ENCODE results near the gene COL4A1. TPM values are rescaled to one million over a fixed set of nuclear protein-coding genes. Genes with fewer than 3 reads are reported as not detected.
A peak's percentile ranks its signal among the peaks of the same experiment; 100 is the strongest.

Gene COL4A1
- total RNA-seq, 8 experiments from 2014 or later: 1.0 to 466 (median 5.0) TPM

DNA sequence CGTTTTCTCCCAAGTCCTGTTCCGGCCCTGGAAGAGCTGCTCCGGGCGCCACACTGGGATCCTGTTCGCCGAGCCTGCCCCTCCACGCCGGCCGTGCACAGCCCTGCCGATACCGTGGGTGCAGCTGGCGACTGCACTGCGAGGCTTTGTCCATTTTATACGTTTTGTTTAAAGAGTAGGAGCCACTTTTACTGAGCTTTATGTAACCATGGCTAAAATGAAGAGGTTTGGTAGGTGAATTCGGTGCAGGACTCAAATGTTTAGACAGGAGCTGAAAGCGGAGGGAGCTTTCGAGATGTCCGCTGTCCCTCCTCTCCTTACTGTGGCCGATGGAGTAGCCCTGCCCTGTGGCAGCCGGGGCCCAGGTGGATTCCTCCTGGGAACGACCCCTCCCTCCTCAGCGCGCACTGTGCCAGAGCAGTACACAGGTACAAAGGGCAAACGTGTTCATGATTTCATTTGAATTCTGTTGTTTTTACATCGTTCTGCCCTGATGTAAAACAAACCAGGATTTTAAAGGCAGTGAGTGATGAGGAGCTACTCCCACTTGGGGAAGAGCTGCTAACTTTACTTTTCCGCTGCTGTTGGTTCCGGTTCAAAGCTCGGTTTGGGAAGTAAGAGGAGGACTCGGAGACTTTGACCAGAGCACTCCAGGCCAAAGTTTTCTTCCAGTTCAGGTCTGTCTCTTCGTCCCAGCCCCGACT, 1.9 kb upstream of the COL4A1 start:
- Histone ChIP-seq H3K4me1 (replicated peaks in 1 of 2) (peaks cover 7 to 9% of the 10 kb centered on the region in 2 donors), H3K4me3 (peak overlapping the region; percentile 47 to 72 (median 62)), H3K27ac (no peak overlapping the region)
- in situ Hi-C loops (cut with MboI; ENCODE audit: low pct_unique_long_range_greater_than_20kb in 2 of 9, low sequenced_read_pairs in 9 of 9, unreplicated experiment in 9 of 9): no loop called here
- ATAC-seq (replicated peaks in 6 of 8): peak in 7 of 8 experiments; percentile 13 to 42 (median 39)
- 0 to 100% (median 11%) methylated on average over 1 to 20 of the region's 31 CpGs; no CpG with 5 or more reads in 1 of the 10 experiments for WGBS, 10 experiments

DNA sequence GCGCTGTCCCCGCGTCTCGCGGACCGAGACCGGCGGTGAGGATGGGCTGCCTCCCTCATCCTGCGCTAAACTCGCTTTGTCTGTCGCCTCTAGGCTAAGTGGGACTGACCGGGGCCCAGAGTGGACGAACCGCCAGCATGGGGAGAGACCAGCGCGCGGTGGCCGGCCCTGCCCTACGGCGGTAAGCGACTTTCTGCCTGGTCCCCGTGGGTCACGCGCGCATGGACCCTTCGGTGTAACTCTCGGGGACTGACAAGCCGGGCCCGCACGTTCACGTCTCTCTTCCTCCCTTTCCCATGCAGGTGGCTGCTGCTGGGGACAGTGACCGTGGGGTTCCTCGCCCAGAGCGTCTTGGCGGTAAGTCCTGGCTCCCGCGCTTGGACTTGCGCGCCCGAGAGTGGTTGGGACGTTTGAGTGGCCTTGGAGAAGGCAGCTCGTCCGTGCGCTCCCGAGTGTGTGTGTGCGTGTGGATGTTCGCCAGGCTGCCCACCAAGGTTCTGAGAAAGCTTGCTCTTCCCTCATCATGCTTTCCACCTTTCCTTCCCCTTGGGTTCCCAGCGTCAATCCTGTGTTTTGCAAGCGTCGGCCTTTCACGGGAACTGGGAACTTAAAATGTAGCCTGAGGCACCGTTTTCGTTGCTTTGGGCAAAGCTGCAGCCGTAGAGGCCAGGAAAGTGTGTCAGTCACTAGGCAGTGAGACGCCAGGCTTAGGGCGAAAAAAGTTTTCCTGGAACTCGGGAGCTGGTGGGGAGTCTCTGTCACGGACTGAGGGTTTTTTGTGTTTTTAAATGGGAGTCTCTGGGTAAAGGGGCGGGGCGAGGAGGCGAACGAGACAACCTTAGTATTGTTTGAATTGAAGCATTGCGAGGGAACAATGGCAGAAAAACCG, 1.1 kb upstream of the COL4A1 start:
- peak; percentile 7 to 51 (median 34) for ATAC-seq (replicated peaks in 6 of 8)
- Histone ChIP-seq H3K4me3 (peak overlapping the region; percentile 47 to 72 (median 62)), H3K4me1 (replicated peaks in 1 of 2) (peaks cover 7 to 9% of the 10 kb centered on the region in 2 donors), H3K27ac (no peak overlapping the region)
- WGBS, 10 experiments: 0 to 1% (median 0%) methylated on average over 1 to 18 of the region's 64 CpGs; no CpG with 5 or more reads in 1 of the 10 experiments
- in situ Hi-C loops (cut with MboI; ENCODE audit: low pct_unique_long_range_greater_than_20kb in 2 of 9, low sequenced_read_pairs in 9 of 9, unreplicated experiment in 9 of 9): no loop called here

DNA sequence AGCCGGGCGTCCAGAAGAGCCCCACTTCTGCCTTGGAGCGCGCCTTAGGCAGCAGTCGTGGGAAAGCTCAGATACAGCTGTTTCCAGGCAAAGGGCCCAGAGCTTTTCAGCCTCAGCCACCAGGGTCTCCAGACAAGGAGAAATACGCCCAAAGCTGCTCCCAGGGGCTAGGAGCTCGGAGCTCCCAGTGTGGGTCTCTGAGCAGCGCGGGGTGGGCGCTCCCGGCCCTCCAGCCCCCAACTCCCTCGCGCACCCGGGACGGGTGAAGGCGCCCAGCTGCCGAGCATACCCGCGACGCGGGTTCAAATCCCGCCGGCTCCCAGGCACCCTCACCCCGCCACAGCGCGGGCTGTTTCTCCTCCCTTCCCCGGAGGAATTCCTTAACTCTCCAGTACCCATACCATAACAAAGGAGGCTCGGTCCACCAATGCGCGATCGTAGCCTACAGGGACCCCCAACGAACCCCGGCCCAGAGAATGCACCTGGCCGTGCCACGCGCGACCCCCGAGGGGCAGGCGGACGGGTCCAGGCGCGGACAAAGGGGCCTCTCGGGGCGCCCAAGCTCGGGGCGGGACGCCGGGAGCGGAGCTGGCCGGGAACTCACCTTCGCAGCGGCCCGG, 507 bp downstream of the COL4A1 start:
- in situ Hi-C loops (cut with MboI; ENCODE audit: low pct_unique_long_range_greater_than_20kb in 2 of 9, low sequenced_read_pairs in 9 of 9, unreplicated experiment in 9 of 9): no loop called here
- Histone ChIP-seq H3K4me1 (replicated peaks in 1 of 2) (peaks cover 7 to 9% of the 10 kb centered on the region in 2 donors), H3K27ac (no peak overlapping the region), H3K4me3 (peak overlapping the region; percentile 47 to 72 (median 62))
- 0 to 44% (median 6%) methylated on average over 1 to 14 of the region's 53 CpGs; no CpG with 5 or more reads in 2 of the 10 experiments for WGBS, 10 experiments
- ATAC-seq (replicated peaks in 6 of 8): peak in 7 of 8 experiments; percentile 2 to 9 (median 6)

DNA sequence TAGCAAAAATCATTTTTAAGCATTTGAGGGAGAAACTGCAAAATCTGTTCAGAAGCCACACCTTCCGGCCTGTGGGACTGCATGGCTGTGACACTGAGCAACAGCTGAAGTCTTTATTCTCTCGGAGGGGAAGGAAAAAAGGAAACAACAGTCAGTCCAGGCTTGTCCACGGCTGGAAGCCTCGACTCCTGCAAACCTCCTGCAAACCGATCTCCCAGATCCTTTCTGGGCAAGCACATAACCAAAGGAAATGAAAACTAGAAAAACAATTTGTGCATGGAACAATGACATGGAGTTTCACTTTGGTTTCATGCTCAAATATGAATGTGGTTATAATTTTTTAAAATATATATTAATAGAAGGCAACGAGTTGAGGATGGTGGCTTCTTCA, 1.0 kb downstream of the COL4A1 start:
- Histone ChIP-seq H3K4me3 (peak overlapping the region; percentile 47 to 72 (median 62)), H3K4me1 (replicated peaks in 1 of 2) (peaks cover 7 to 9% of the 10 kb centered on the region in 2 donors), H3K27ac (no peak overlapping the region)
- ATAC-seq (replicated peaks in 6 of 8): no peak
- WGBS, 10 experiments: 8 to 50% (median 14%) methylated on average over 1 to 6 of the region's 6 CpGs; no CpG with 5 or more reads in 1 of the 10 experiments
- in situ Hi-C loops (cut with MboI; ENCODE audit: low pct_unique_long_range_greater_than_20kb in 2 of 9, low sequenced_read_pairs in 9 of 9, unreplicated experiment in 9 of 9): no loop called here

DNA sequence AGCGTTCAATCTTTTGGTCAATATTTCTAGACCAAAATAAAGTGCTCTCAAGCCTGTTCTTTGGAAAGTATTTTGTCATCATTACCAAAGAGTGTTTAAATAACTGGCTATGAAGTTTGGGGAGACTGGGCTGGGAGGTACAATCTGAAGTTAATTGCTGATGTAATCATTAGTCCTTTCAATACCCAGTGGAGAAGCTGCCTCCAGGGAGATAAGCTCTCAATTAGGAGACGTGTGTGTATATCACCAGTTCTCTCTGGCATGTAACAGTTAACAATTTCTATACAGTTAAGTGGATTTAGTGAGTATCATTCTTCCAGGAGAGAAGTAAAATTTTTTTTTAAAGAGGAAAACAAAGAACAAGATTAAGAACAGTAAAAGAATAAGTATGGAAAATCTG, 1.4 kb downstream of the COL4A1 start:
- H3K4me1 ChIP-seq (replicated peaks in 1 of 2): peaks cover 7 to 9% of the 10 kb centered on the region in 2 donors
- in situ Hi-C loops (cut with MboI; ENCODE audit: low pct_unique_long_range_greater_than_20kb in 2 of 9, low sequenced_read_pairs in 9 of 9, unreplicated experiment in 9 of 9): no loop called here
- 38 to 100% (median 79%) methylated on average over 1 to 2 of the region's 2 CpGs; no CpG with 5 or more reads in 3 of the 10 experiments for WGBS, 10 experiments
- ATAC-seq (replicated peaks in 6 of 8): no peak
- peak overlapping the region in 1 of 5 donors; percentile 71 for H3K4me3 ChIP-seq
- no peak overlapping the region for H3K27ac ChIP-seq

DNA sequence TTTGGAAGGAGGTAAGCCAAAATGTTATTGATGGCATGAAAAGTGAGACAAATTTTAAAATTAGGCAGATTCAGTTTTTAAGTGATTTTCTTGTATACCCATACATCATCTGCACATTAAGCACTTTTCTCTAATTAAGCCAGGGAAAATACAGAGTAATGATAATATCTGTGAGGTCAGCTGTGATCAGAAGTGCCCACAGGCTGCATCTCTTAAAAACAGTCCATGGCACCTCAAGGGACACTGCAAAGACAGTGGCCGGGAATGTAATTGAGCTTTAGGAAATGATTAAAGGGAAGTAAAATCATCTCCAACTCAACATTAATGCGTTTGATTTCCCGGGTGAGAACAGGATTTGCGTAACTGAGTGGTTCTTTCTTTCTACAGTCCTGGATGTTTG, 2.0 kb downstream of the COL4A1 start:
- H3K4me1 ChIP-seq (replicated peaks in 1 of 2): peaks cover 7 to 9% of the 10 kb centered on the region in 2 donors
- 44 to 100% (median 80%) methylated on average over 1 to 4 of the region's 4 CpGs; no CpG with 5 or more reads in 3 of the 10 experiments for WGBS, 10 experiments
- in situ Hi-C loops (cut with MboI; ENCODE audit: low pct_unique_long_range_greater_than_20kb in 2 of 9, low sequenced_read_pairs in 9 of 9, unreplicated experiment in 9 of 9): no loop called here
- ATAC-seq (replicated peaks in 6 of 8): no peak
- H3K27ac ChIP-seq: no peak overlapping the region
- no peak overlapping the region for H3K4me3 ChIP-seq

DNA sequence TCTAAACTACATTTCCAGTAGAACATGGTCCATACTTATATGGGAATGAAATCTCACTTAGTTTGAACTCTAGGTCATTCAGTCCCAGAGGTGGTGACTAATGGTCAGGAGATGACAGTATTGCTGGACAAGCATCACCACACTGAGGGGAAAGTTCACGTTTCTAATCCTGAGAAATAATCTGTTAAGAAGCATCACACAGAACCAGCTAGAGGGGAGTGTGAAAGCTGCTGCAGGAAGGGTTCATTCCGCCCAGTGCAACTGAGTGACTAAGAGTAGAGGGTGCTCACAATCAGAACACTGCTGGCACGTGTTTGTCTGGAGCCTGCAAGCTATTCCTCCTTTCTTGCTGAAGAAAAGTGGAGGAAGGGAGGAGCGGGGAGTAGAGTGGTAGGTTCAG, 2.7 kb downstream of the COL4A1 start:
- Histone ChIP-seq H3K4me1 (replicated peaks in 1 of 2) (peaks cover 7% of the 10 kb centered on the region in 2 donors), H3K27ac (no peak overlapping the region), H3K4me3 (no peak overlapping the region)
- peak in 3 of 8 experiments; percentile 18 to 36 (median 35) for ATAC-seq (replicated peaks in 6 of 8)
- WGBS, 10 experiments: 67 to 100% (median 91%) methylated on average over 1 to 4 of the region's 4 CpGs; no CpG with 5 or more reads in 2 of the 10 experiments
- in situ Hi-C loops (cut with MboI; ENCODE audit: low pct_unique_long_range_greater_than_20kb in 2 of 9, low sequenced_read_pairs in 9 of 9, unreplicated experiment in 9 of 9): no loop called here

DNA sequence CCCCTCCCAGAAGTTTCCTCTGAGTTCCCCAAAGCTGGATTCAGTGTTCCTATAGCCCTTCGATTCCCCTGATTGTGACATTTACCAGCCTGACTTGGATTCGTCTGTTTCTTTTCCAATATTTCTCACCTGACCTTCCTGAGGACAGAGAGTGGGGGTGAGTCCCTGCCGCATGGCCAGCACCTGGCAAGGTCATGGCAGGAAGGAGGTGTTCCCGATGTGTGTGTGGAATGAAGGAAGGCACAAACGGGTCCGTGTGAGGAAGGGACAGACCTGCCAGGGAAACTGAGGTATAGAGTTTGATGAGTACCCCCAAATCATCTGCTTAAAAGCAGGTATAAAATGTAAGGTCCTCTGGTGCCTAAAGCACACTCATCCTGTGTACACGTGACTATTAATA, 3.3 kb downstream of the COL4A1 start:
- H3K27ac ChIP-seq: no peak overlapping the region
- WGBS, 10 experiments: 75 to 100% (median 90%) methylated on average over 1 to 6 of the region's 7 CpGs; no CpG with 5 or more reads in 1 of the 10 experiments
- in situ Hi-C loops (cut with MboI; ENCODE audit: low pct_unique_long_range_greater_than_20kb in 2 of 9, low sequenced_read_pairs in 9 of 9, unreplicated experiment in 9 of 9): no loop called here
- H3K4me1 ChIP-seq (replicated peaks in 1 of 2): peaks cover 4 to 5% of the 10 kb centered on the region in 2 donors
- ATAC-seq (replicated peaks in 6 of 8): no peak
- H3K4me3 ChIP-seq: no peak overlapping the region

DNA sequence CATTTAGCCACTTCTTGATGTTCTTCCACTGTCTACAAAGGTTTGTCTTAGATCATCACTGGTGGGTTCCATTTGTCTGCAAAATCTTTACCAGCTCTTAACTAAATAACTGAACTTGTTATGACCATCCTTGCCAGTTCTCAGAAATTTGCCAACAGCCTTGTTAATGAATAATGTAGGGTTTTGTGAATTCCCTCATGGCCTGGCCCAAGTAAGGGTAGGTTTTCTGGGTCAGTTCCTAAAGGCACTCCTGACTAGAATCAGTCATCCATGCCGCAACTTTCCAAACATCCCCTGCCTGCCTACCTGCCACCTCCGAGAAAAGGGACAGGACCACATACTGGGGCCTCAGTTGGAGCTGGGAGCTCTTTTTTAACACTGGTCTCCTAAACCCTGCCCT, 4.0 kb downstream of the COL4A1 start:
- WGBS, 10 experiments: 43 to 100% (median 100%) methylated on average over 1 of the region's 2 CpGs; no CpG with 5 or more reads in 5 of the 10 experiments
- Histone ChIP-seq H3K4me1 (replicated peaks in 1 of 2) (peaks cover 4 to 5% of the 10 kb centered on the region in 2 donors), H3K4me3 (no peak overlapping the region), H3K27ac (no peak overlapping the region)
- in situ Hi-C loops (cut with MboI; ENCODE audit: low pct_unique_long_range_greater_than_20kb in 2 of 9, low sequenced_read_pairs in 9 of 9, unreplicated experiment in 9 of 9): no loop called here
- no peak for ATAC-seq (replicated peaks in 6 of 8)

DNA sequence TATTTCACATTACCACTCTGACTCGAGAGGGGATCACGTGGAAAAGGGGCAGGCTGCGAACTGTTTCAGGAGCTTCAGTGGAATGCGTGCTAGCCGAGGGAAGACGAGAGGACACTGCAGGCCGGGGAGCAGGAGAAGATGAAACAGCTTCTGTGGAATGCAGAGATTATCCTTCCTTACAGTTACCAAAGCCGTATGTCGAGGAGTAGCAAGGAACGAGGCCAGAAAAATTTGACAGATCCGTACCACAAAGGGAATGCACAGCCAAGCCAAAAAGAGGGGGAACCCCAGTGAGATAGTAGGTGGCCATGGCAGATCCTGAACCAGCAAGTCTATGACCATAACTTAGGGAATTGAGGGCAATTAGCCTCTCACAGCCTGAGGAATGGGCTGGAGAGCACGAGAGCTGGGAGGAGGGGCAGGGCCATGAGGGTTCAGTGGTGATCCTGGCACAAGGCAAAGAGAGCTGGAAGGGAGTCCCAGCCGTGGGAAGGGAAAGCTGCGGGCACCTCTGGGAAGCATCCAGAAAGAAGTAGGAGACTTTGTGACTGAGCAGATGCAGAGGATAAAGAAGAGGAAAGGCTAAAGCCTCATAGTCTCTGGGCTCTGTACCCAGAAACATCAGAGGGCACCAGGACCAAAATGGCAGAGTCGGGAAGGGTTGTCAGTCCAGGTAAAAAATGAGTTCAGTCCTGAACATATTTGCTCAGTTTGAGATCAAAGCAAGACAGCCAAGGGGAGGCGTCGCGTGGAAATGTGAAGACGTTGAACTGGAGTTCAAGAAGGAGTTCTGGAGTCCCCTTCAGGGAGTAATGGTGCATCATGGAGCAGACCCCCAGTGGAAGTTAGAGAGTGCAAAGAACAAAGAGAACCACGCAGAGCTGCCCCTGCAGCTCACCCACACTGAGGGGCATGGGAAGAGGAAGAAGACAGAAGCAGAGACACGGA, 5.1 kb downstream of the COL4A1 start:
- no peak for ATAC-seq (replicated peaks in 6 of 8)
- Histone ChIP-seq H3K4me3 (no peak overlapping the region), H3K27ac (no peak overlapping the region), H3K4me1 (replicated peaks in 1 of 2) (peaks cover 4 to 5% of the 10 kb centered on the region in 2 donors)
- in situ Hi-C loops (cut with MboI; ENCODE audit: low pct_unique_long_range_greater_than_20kb in 2 of 9, low sequenced_read_pairs in 9 of 9, unreplicated experiment in 9 of 9): no loop called here
- 54 to 100% (median 88%) methylated on average over 1 to 17 of the region's 21 CpGs; no CpG with 5 or more reads in 1 of the 10 experiments for WGBS, 10 experiments

DNA sequence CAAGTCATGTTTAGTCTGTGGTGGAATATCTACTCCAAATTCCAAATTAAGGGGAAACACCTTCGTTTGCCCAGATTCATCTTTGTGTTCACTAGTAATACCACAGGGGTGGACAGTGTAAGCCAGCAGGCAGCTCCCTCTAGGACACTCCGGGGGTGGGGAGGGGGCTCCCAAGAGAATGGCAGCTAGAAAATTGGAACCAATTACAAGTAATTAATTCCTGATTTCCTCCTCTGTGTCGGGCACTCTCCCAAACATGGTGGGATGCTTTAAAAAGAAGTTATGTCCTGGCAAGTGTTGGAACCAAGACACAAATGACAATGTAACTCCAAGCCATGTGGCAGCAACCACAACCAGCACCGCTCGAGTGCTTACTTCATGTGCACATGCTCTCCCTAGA, 5.9 kb downstream of the COL4A1 start:
- H3K4me1 ChIP-seq (replicated peaks in 1 of 2): peaks cover 2 to 4% of the 10 kb centered on the region in 2 donors
- H3K27ac ChIP-seq: no peak overlapping the region
- ATAC-seq (replicated peaks in 6 of 8): no peak
- H3K4me3 ChIP-seq: no peak overlapping the region
- 0 to 100% (median 87%) methylated on average over 1 to 4 of the region's 5 CpGs; no CpG with 5 or more reads in 2 of the 10 experiments for WGBS, 10 experiments
- in situ Hi-C loops (cut with MboI; ENCODE audit: low pct_unique_long_range_greater_than_20kb in 2 of 9, low sequenced_read_pairs in 9 of 9, unreplicated experiment in 9 of 9): no loop called here
